Measurements from ENCODE around the gene BRD4. TPM values are rescaled to one million over a fixed set of nuclear protein-coding genes. Genes with fewer than 3 reads are reported as not detected.

Gene BRD4
- total RNA-seq, 2 donors from 2014 or later: 161 to 187 TPM

DNA sequence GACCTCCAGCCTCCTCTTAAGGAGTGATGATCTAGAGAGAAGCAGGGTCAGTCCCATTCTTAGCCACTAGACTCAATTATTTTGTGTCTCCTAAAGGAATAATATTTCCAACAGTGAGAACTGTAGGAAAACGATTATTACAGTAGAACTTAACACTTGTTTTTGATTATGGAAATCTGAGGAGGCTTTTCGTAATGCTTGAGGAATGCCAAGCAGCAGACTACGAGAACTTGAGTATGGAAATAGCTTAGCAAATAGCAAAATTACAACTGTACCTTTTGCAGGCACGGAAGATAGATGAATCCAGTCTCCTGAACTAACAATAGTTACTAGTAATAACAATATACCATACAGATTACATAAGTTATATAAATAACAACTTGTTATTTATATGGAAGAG is 12.2 kb downstream of the BRD4 start:
- Mint-ChIP-seq H3K36me3 (ENCODE audit: insufficient read depth in 2 of 2) (peaks cover 4 to 13% of the 10 kb centered on the region in 2 donors), H3K4me1 (ENCODE audit: low read depth) (peaks cover 93% of the 10 kb centered on the region), H3K4me3 (no peak overlapping the region), H3K9me3 (peaks cover 0 to 2% of the 10 kb centered on the region in 2 donors), H3K27ac (peak overlapping the region; percentile 55), H3K27me3 (ENCODE audit: low read depth) (no peaks in the 10 kb centered on the region)
- no peak for ATAC-seq (replicated peaks in 1 of 2)
- no peak for DNase-seq

DNA sequence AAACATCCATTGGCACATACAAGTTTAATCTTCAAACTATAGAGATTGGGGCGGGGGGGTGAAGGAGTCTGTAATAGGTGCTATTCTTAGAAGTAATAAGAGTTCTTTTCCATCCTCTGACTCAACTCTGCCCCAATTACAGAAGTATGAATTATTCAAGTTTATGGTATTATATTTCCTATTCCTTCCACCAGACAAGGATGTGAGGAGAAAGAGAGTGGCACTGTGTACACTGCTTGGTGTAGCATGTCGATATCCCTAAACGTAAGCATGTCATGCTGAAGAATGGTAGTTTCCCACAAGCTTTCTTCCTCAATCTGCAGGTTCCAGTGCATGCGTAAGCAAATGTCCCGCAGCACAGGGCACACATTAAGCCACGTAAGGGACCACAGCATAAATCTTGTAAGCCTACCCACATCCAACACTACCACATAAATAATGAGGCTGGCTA is 14.1 kb downstream of the BRD4 start:
- ATAC-seq (replicated peaks in 1 of 2) (peak; percentile 37 to 48), DNase-seq (no peak)
- Mint-ChIP-seq H3K4me1 (ENCODE audit: low read depth) (peaks cover 92% of the 10 kb centered on the region), H3K9me3 (peaks cover 0 to 2% of the 10 kb centered on the region in 2 donors), H3K36me3 (ENCODE audit: insufficient read depth in 2 of 2) (peaks cover 5 to 12% of the 10 kb centered on the region in 2 donors), H3K4me3 (peak overlapping the region; percentile 21 to 63), H3K27me3 (ENCODE audit: low read depth) (no peaks in the 10 kb centered on the region), H3K27ac (peak overlapping the region; percentile 88)

DNA sequence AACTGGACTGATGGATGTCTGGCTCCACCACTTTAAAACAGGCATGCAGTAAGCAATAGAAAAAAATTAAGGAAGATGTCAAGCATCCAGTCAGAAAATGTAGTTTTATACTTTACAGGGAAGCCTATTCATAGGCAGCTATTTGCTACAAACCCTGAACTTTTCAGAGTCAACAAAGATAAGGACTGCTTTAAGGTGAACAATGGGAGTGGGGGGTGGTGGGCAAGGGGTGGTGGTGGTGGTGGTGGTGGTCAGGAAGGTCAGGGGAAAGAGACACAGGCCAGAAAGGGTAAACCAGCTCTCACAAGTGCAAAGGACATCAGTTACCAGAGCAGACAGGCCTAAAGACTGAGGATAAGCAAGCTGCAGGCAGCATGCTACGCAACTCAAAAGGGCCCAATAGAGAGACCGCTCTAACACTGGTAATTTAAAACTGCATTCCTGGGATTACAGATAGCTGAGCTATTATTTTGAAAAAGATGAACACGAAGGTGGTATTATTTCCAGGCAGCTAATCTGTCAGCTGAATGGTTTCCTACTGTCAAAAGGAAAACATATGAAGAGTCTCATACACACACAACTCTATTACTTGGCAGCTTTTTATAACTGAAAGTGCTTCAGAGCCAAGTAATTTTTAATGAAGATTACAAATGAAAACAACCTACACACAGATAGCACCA is 14.8 kb downstream of the BRD4 start:
- Mint-ChIP-seq H3K4me3 (peak overlapping the region; percentile 63 to 68), H3K4me1 (ENCODE audit: low read depth) (peaks cover 94% of the 10 kb centered on the region), H3K27ac (peak overlapping the region; percentile 88), H3K27me3 (ENCODE audit: low read depth) (no peaks in the 10 kb centered on the region), H3K36me3 (ENCODE audit: insufficient read depth in 2 of 2) (peaks cover 5 to 11% of the 10 kb centered on the region in 2 donors), H3K9me3 (peaks cover 0 to 2% of the 10 kb centered on the region in 2 donors)
- DNase-seq (no peak), ATAC-seq (replicated peaks in 1 of 2) (no peak)

DNA sequence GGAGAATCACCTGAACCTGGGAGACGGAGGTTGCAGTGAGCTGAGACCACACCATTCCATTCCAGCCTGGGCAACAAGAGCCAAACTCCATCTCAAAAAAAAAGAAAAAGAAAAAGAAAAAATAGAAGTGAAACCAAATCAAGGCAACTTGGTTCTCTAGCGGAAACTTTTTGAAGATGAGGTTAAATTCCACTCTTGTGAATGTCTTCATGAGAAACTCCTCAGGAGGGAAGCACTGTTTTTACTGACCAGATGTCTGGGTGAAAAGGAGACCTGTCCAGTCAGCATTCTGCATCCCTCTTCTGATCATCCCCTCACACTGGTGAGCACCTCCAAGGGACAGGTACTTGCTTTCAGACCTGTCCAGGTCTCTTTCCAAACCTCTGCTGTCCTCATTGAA is 15.8 kb downstream of the BRD4 start:
- no peak for ATAC-seq (replicated peaks in 1 of 2)
- no peak for DNase-seq
- Mint-ChIP-seq H3K4me3 (peak overlapping the region; percentile 63 to 68), H3K36me3 (ENCODE audit: insufficient read depth in 2 of 2) (peaks cover 3 to 8% of the 10 kb centered on the region in 2 donors), H3K27ac (peak overlapping the region; percentile 88), H3K9me3 (no peaks in the 10 kb centered on the region), H3K4me1 (ENCODE audit: low read depth) (peaks cover 94% of the 10 kb centered on the region), H3K27me3 (ENCODE audit: low read depth) (no peaks in the 10 kb centered on the region)

DNA sequence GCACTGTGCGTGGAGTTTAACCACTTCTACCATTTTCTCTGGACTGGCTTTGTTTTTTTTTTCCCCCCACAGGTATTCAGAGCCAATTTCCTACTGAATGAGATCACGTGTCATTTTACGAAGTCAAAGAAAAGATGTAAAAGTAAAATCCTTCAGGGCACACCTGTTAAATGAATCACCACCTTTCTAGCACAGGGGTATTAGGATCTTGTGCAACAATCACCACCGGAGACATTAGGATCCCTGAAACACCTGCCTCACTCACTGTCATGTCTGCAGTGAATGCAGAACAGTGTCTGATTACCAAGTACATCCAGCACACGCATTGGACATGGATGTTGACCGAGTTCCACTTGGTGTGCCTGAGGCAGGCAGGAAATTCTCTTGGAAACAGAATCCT is 17.2 kb downstream of the BRD4 start:
- Mint-ChIP-seq H3K27ac (peak overlapping the region; percentile 3), H3K27me3 (ENCODE audit: low read depth) (no peaks in the 10 kb centered on the region), H3K9me3 (no peaks in the 10 kb centered on the region), H3K4me1 (ENCODE audit: low read depth) (peaks cover 91% of the 10 kb centered on the region), H3K4me3 (peak overlapping the region; percentile 4 to 37), H3K36me3 (ENCODE audit: insufficient read depth in 2 of 2) (peaks cover 3 to 8% of the 10 kb centered on the region in 2 donors)
- DNase-seq: no peak
- no peak for ATAC-seq (replicated peaks in 1 of 2)

DNA sequence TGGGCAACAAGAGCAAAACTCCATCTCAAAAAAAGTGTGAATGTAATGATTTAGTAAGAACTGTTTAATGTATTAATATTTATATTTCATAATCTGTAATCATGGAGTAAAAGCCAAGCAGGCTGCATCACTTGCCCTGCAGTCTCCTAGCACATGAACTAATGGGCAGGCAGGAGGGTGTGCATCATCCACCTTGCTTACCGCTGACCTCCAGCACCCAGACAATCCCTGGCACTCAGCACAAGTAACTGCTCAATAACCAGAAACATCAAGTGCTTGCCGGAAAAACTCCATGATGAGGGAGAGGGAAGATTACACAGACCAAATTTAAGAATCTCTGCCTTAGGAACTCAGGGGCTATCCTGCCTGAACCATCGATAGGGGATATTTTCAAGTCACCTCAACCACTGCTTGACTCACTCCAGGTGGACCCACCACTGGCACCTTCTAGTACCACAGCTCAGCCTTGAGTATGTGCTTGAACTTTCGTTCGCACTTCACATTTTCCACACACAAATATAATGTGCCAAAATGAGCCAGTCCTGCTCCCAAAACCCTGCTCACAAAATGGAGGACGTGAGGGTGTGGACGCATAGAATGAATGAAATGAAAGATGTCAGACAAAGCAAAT is 18.6 kb downstream of the BRD4 start:
- Mint-ChIP-seq H3K4me1 (ENCODE audit: low read depth) (peaks cover 88% of the 10 kb centered on the region), H3K4me3 (no peak overlapping the region), H3K27ac (peak overlapping the region; percentile 14), H3K36me3 (ENCODE audit: insufficient read depth in 2 of 2) (peaks cover 3 to 11% of the 10 kb centered on the region in 2 donors), H3K9me3 (no peaks in the 10 kb centered on the region), H3K27me3 (ENCODE audit: low read depth) (no peaks in the 10 kb centered on the region)
- DNase-seq (no peak), ATAC-seq (replicated peaks in 1 of 2) (peak; percentile 21 to 30)

DNA sequence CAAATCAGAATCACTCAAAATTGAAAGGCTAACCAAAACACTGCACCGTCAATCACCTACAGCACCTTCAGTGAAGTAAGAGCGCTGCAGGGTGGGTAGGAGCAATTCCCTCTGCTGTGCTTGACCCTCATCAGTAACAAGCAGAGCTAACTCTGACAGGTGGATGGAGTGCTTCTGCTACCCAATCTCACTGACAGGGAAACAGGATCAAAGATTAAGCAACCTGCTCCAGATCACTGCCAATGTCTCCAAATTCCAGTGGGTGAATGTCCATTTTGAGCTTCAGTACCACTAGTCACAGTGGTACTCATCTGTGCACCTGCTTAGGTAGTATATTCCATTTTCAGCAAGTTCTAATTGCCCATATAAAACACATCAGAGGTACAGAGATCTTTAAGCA is 25.2 kb downstream of the BRD4 start:
- Mint-ChIP-seq H3K36me3 (ENCODE audit: insufficient read depth in 2 of 2) (peaks cover 0 to 3% of the 10 kb centered on the region in 2 donors), H3K27me3 (ENCODE audit: low read depth) (no peaks in the 10 kb centered on the region), H3K4me3 (peak overlapping the region in 1 of 2 donors; percentile 51), H3K4me1 (ENCODE audit: low read depth) (peaks cover 93% of the 10 kb centered on the region), H3K27ac (peak overlapping the region; percentile 85), H3K9me3 (no peaks in the 10 kb centered on the region)
- DNase-seq (no peak), ATAC-seq (replicated peaks in 1 of 2) (no peak)

DNA sequence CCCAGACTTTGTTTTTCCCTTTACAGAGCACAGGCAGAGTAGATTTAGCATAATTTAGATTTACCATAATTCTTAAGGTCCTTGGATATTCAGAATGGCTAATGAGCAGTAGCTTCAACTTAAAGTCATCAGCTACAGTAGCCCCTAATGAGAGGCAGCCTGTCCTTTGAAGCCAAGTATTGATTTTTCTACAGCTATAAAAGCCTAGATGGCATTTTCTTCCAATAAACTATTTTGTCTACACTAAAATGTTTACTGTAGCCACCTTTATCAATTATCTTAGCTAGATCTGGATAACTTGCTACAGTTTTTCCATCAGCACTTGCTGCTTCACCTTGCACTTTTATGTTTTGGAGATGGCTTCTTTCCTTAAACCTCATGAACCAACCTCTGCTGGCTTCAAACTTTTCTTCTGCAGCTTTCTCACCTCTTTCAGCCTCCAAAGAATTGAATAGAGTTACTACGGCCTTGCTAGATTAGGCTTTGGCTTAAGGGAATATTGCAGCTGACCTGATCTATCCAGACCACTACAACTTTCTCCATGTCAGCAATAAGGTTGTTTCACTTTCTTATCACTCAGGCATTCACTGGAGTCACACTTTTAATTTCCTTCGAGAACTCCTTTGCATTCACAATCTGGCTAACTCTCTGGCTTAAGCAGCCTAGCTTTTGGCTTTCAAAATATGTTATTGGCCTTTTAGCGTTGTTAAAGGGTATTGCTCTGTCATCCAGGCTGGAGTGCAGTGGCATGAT is 26.6 kb downstream of the BRD4 start:
- Mint-ChIP-seq H3K36me3 (ENCODE audit: insufficient read depth in 2 of 2) (peaks cover 3 to 9% of the 10 kb centered on the region in 2 donors), H3K4me3 (peak overlapping the region in 1 of 2 donors; percentile 5), H3K4me1 (ENCODE audit: low read depth) (peaks cover 96% of the 10 kb centered on the region), H3K27me3 (ENCODE audit: low read depth) (no peaks in the 10 kb centered on the region), H3K9me3 (peaks cover 0 to 2% of the 10 kb centered on the region in 2 donors), H3K27ac (peak overlapping the region; percentile 12)
- no peak for DNase-seq
- no peak for ATAC-seq (replicated peaks in 1 of 2)

DNA sequence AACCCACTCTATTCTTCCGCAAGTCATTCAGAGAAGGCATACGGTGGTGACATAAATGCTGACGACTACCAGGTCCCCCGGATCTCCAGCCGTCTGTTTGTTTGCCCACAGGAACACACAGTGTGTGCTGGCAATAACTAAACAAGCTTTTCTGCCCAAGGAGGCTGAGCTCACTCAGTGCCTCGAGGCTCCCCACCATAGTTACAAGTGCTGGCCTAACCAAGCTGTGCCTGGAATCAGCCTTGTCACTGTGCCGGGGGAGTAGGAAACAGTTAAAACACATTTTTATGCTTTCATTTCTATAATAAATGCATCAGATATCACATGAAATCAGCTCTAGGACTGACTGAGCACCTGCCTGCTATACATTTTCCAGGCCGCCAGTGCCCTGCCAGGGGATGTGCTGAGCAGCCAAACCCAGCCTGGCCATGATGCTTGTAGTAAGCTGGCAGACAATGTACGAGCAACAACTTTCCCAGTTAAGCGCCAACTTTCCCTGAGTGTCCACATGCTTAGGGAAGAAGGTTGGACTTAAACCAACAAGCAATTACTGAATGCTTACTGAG is 28.1 kb downstream of the BRD4 start:
- peak overlapping the region; percentile 78 for H3K27ac Mint-ChIP-seq
- H3K4me1 Mint-ChIP-seq (ENCODE audit: low read depth): peaks cover 98% of the 10 kb centered on the region
- ATAC-seq (replicated peaks in 1 of 2) (peak; percentile 58 to 76), DNase-seq (peak; percentile 63 to 68)
- no peaks in the 10 kb centered on the region for H3K27me3 Mint-ChIP-seq (ENCODE audit: low read depth)
- H3K4me3 Mint-ChIP-seq: peak overlapping the region; percentile 50 to 67
- H3K36me3 Mint-ChIP-seq (ENCODE audit: insufficient read depth in 2 of 2): peaks cover 3 to 12% of the 10 kb centered on the region in 2 donors
- H3K9me3 Mint-ChIP-seq: peaks cover 0 to 2% of the 10 kb centered on the region in 2 donors

DNA sequence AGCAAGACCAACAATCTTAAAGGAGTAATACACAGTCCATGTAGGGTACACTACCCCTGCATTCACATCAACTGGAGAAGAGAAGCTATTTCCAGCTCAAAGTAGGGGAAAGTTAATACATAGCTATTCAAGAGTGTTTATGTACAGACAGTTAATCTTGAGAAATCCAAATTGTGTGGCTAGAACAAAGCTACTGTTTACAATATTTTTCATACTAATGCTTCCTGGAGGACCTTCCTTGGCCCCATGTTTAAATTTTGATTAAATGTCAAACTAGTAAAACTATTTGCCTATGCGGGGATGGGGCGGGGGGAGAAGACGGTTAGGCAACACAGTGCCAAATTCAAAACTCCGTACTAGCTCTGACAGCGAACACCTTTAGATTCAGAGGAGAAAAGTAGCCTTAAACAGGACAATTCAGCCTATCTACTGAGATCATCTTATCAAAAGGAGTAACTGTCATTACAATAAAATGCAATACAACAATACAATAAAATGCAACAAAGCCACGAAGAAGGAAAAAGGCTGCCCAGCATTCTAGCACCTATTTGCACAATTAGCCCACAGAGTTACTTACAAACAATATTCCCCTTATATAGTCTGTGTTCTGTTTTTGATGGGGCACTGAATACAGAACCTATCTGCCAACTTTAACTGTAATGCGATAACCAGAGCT is 29.1 kb downstream of the BRD4 start:
- ATAC-seq (replicated peaks in 1 of 2): no peak
- peaks cover 0 to 2% of the 10 kb centered on the region in 2 donors for H3K9me3 Mint-ChIP-seq
- no peak for DNase-seq
- H3K27me3 Mint-ChIP-seq (ENCODE audit: low read depth): no peaks in the 10 kb centered on the region
- H3K36me3 Mint-ChIP-seq (ENCODE audit: insufficient read depth in 2 of 2): peaks cover 5 to 14% of the 10 kb centered on the region in 2 donors
- H3K4me3 Mint-ChIP-seq: peak overlapping the region; percentile 50 to 67
- peak overlapping the region; percentile 78 for H3K27ac Mint-ChIP-seq
- peaks cover 99% of the 10 kb centered on the region for H3K4me1 Mint-ChIP-seq (ENCODE audit: low read depth)

DNA sequence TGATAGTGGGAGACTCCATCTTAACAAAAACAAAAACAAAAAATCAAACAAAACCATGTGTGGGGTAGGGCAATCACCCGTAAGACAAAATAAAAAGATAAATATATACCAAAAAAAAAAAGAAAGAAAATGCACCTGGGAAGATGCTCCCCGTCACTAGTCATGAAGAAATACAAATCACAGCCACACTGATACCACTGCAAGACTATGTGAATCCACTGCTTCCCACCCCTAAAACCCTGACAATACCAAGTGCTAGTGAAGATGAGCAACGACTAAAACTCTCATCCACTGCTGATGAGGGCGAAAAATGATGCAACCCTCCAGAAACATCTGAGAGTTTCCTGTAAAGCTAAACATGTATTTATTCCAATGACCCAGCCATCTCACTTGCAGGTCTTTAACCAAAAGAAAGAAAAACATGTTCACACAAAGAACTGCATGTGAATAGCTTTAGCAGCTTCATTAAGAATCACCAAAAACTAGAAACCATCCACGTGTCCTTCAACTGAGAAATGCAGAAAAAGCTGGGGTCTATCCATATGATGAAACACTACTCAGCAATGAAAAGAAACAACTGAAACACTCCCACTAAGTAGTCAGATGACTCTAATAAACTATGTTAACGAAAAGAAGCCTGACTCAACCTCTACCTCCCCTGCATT is 31.7 kb downstream of the BRD4 start:
- Mint-ChIP-seq H3K27me3 (ENCODE audit: low read depth) (no peaks in the 10 kb centered on the region), H3K4me3 (peak overlapping the region; percentile 89 to 92), H3K36me3 (ENCODE audit: insufficient read depth in 2 of 2) (peaks cover 7 to 30% of the 10 kb centered on the region in 2 donors), H3K27ac (peak overlapping the region; percentile 92), H3K9me3 (peaks cover 0 to 2% of the 10 kb centered on the region in 2 donors), H3K4me1 (ENCODE audit: low read depth) (peaks cover 99% of the 10 kb centered on the region)
- peak; percentile 65 to 70 for DNase-seq
- ATAC-seq (replicated peaks in 1 of 2): peak; percentile 74 to 84

Measured in activated T-cell treated with anti-CD3 and anti-CD28 coated beads, Interleukin-2, amount 50 U/mL, for 72 hours (primary cell).